ENCODE data around the gene GBE1.

DNA sequence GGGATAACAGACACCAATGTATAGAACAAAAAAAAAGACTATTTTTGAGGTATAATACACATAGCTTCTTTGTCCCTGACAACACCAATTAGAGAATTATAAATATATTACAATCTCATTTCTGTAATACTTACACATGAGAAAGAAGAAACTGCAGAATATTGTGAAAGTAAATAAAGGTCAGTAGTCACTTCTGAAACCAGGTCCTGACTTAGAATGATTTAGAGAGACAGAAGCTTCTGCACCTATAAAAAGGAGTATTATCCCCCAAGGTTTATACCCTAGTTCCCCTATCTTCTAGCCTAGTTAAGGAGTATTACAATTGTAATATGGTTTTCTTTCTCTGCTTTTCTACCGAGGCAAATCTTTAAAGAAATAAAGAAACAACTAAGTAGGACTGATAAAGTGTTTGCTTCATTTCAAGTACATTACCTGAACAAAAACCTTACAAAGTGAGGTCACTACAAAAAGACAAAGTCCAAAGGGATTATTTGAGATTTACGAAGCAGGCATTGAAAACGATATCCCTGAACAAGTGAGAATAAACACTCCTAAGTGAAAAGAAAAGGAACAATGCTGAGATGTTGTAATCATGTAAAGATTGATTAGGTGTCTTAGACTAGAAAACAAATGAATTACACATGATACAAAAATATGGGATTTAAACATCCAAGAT is 103.0 kb downstream of the GBE1 start:
- TF ChIP-seq, protein P1, sequence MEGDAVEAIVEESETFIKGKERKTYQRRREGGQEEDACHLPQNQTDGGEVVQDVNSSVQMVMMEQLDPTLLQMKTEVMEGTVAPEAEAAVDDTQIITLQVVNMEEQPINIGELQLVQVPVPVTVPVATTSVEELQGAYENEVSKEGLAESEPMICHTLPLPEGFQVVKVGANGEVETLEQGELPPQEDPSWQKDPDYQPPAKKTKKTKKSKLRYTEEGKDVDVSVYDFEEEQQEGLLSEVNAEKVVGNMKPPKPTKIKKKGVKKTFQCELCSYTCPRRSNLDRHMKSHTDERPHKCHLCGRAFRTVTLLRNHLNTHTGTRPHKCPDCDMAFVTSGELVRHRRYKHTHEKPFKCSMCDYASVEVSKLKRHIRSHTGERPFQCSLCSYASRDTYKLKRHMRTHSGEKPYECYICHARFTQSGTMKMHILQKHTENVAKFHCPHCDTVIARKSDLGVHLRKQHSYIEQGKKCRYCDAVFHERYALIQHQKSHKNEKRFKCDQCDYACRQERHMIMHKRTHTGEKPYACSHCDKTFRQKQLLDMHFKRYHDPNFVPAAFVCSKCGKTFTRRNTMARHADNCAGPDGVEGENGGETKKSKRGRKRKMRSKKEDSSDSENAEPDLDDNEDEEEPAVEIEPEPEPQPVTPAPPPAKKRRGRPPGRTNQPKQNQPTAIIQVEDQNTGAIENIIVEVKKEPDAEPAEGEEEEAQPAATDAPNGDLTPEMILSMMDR (IDR thresholded peaks at IDR 0.05), result no peak
- TF ChIP-seq POLR2A (IDR thresholded peaks at IDR 0.05), result no peak
